Neural cell (in vitro differentiated cells): Measurements from ENCODE around the gene SPEM3. TPM values are rescaled to one million over a fixed set of nuclear protein-coding genes. Genes with fewer than 3 reads are reported as not detected.

ENCODE experiments used
- H2AFZ ChIP-seq: fragments of 200-600, 300-800 bp; sonication (generic), shearing (Covaris generic); 2 replicates; pipeline ENCODE4 v1.6.0; 2014; ENCODE audit warnings: low read depth, mild to moderate bottlenecking, antibody characterized with exemption, low read length, moderate library complexity
- H3F3A ChIP-seq: fragments of 200-600 bp; shearing (Covaris generic); 2 replicates; pipeline ENCODE4 v1.6.1; 2016; ENCODE audit warnings: mild to moderate bottlenecking, moderate library complexity, mixed read lengths, antibody characterized with exemption, low read length; ENCODE audit not compliant: insufficient read depth, poor library complexity, severe bottlenecking
- H3K27ac ChIP-seq: fragments of 200-600, 300-800 bp; sonication (generic), shearing (Covaris generic); 2 replicates; pipeline ENCODE4 v1.5.1; 2014; ENCODE audit warnings: mild to moderate bottlenecking, low read length, moderate library complexity
- H3K27me3 ChIP-seq: fragments of 300-800, 200-600 bp; sonication (generic), shearing (Covaris generic); 2 replicates; pipeline ENCODE4 v1.6.0; 2014; ENCODE audit warnings: mild to moderate bottlenecking, low read depth, low read length, moderate library complexity; ENCODE audit not compliant: insufficient read depth
- H3K36me3 ChIP-seq: fragments of 300-800, 200-600 bp; sonication (generic), shearing (Covaris generic); 2 replicates; pipeline ENCODE4 v1.5.1; 2014; ENCODE audit warnings: mild to moderate bottlenecking, antibody characterized with exemption, low read length, moderate library complexity; ENCODE audit not compliant: insufficient read depth
- H3K4me2 ChIP-seq: fragments of 300-800, 200-600 bp; sonication (generic), shearing (Covaris generic); 2 replicates; pipeline ENCODE4 v1.6.0; 2014; ENCODE audit warnings: mild to moderate bottlenecking, low read length
- H3K4me3 ChIP-seq: fragments of 300-800, 200-600 bp; sonication (generic), shearing (Covaris generic); 2 replicates; pipeline ENCODE4 v1.5.1; 2014; ENCODE audit warnings: mild to moderate bottlenecking, low read length, moderate library complexity
- H3K79me2 ChIP-seq: fragments of 200-600 bp; shearing (Covaris generic); replicated peaks from 2 replicates; pipeline ENCODE4 v1.6.0; 2014; ENCODE audit warnings: mild to moderate bottlenecking, low read length, moderate library complexity; ENCODE audit not compliant: insufficient read depth
- H3K9ac ChIP-seq: fragments of 300-800, 200-600 bp; sonication (generic), shearing (Covaris generic); 2 replicates; pipeline ENCODE4 v1.6.1; 2016; ENCODE audit warnings: mild to moderate bottlenecking, low read length, mixed read lengths
- H3K9me2 ChIP-seq: fragments of 200-600 bp; shearing (Covaris generic); 2 replicates; pipeline ENCODE4 v1.6.1; 2016; ENCODE audit warnings: mild to moderate bottlenecking, low read length, mixed read lengths; ENCODE audit not compliant: insufficient read depth
- H3K9me3 ChIP-seq: fragments of 200-600, 300-800 bp; sonication (generic), shearing (Covaris generic); 2 replicates; pipeline ENCODE4 v1.6.1; 2016; ENCODE audit warnings: mild to moderate bottlenecking, mixed run types, low read length, moderate library complexity, mixed read lengths
- H4K20me1 ChIP-seq: fragments of 200-600 bp; shearing (Covaris generic); 2 replicates; pipeline ENCODE4 v1.6.1; 2016; ENCODE audit warnings: mild to moderate bottlenecking, mixed run types; ENCODE audit not compliant: insufficient read depth
- EP300 ChIP-seq: fragments of 450-650 bp; conservative IDR thresholded peaks from 2 replicates; pipeline ENCODE4 v1.6.1; 2014; ENCODE audit warnings: antibody characterized with exemption, mild to moderate bottlenecking, moderate library complexity; ENCODE audit not compliant: poor library complexity, severe bottlenecking
- EZH2 ChIP-seq: fragments of 200-600, 300-800 bp; shearing (Covaris generic), sonication (generic); IDR thresholded peaks from 2 replicates; pipeline ENCODE4 v1.6.1; 2014; ENCODE audit warnings: antibody characterized with exemption, low read length, borderline replicate concordance, mild to moderate bottlenecking; ENCODE audit not compliant: insufficient read depth, poor library complexity, severe bottlenecking
- MXI1 ChIP-seq: fragments of 450-650 bp; conservative IDR thresholded peaks from 2 replicates; pipeline ENCODE4 v1.6.1; 2014; ENCODE audit warnings: antibody characterized with exemption, mild to moderate bottlenecking; ENCODE audit not compliant: poor library complexity, severe bottlenecking
- POLR2AphosphoS5 ChIP-seq: IDR thresholded peaks from 2 replicates; pipeline ENCODE4 v1.6.1; 2012
- RAD21 ChIP-seq: fragments of 450-650 bp; conservative IDR thresholded peaks from 2 replicates; pipeline ENCODE4 v1.6.1; 2014; ENCODE audit warnings: antibody characterized with exemption, mild to moderate bottlenecking, moderate library complexity
- REST ChIP-seq: IDR thresholded peaks from 2 replicates; pipeline ENCODE4 v1.6.1; 2012; ENCODE audit warnings: borderline replicate concordance
- SMC3 ChIP-seq: fragments of 450-650 bp; conservative IDR thresholded peaks from 2 replicates; pipeline ENCODE4 v1.6.1; 2014; ENCODE audit warnings: antibody characterized with exemption, mild to moderate bottlenecking, moderate library complexity; ENCODE audit not compliant: poor library complexity
- TAF1 ChIP-seq: IDR thresholded peaks from 2 replicates; pipeline ENCODE4 v1.6.1; 2012; ENCODE audit warnings: low read depth
- polyA plus RNA-seq: library from polyadenylated mRNA; depleted of rRNA; stranded (reverse); fragments of >200 nt; gene quantifications from 2 replicates; pipeline ENCODE4 v1.2.3, GENCODE V29; 2014
- TF ChIP-seq, protein P1 (sequence below): fragments of 450-650 bp; IDR thresholded peaks from 2 replicates; pipeline ENCODE4 v1.5.1; 2014; ENCODE audit warnings: antibody characterized with exemption, mild to moderate bottlenecking, moderate library complexity; ENCODE audit not compliant: poor library complexity, severe bottlenecking

The SPEM3 gene
- polyA plus RNA-seq, 1 donor from 2014 or later = not detected

DNA sequence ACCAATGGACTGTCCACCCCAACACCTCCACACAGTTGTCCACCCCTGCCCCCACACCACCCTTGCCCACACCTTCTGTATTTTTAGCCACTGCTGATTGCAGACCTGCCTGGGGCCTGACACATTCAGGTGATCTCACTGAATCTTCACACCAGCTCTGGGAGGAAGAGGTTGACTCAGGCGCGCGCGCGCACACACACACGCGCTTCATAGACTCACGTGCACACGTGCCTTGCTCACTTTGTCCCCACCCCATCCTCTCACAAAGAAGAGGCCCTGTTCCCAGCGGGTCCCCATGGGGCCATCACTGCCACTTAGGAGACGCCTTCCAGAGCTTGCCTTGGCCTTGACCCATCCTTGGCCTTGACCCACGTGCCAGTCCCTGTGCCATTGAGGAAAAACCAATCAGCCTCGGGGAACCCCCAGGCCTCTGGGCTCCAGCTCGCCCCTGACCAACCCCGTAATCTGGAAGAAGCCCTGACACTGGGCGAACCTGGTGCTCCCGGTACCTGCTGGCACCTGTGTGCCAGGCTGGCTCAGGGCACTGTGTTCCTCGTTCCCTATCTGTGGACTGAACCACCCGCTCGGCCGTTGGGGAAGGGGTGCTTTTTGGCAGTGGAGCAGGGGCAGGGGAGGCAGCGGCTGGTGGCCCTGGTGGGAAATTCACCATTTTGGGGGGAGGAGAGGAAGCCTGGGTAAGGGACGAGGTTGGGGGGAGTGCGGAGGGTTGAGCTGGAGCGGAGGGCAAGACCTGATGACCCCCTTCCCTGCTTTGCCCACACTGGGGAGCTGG lies 17.8 kb upstream of the SPEM3 start:
- no peak overlapping the region for H2AFZ ChIP-seq
- peaks cover 20% of the 10 kb centered on the region for H3K79me2 ChIP-seq
- H3K27ac ChIP-seq = no peak overlapping the region
- no peak overlapping the region for H3K9ac ChIP-seq
- peaks cover 2% of the 10 kb centered on the region for H4K20me1 ChIP-seq
- TF ChIP-seq RAD21 (no peak), REST (no peak), SMC3 (no peak)
- H3K9me3 ChIP-seq = no peaks in the 10 kb centered on the region
- H3K36me3 ChIP-seq = no peaks in the 10 kb centered on the region
- H3K9me2 ChIP-seq = no peaks in the 10 kb centered on the region
- no peak overlapping the region for H3K4me3 ChIP-seq
- no peaks in the 10 kb centered on the region for H3K27me3 ChIP-seq
- H3K4me2 ChIP-seq = no peak overlapping the region
- no peaks in the 10 kb centered on the region for H3F3A ChIP-seq

DNA sequence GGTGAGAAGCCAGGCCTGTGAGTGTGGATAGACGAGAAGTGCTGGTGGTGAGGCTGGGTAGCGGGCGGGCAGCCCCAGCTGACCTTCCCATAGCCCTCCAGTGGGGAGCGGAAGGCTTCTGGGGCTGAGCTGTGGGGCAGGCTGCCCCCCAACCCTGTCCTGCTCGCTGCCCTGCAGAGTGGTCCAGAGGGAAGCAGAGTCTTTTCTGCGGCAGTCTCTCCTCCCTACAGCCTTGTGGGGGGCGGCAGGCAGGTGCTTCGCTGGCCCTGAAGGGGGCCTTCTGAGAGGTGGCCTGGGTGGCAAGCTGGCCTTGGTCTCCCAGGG lies 17.3 kb upstream of the SPEM3 start:
- no peak overlapping the region for H2AFZ ChIP-seq
- TF ChIP-seq TAF1 (no peak), EP300 (no peak), MXI1 (no peak), POLR2AphosphoS5 (no peak), RAD21 (no peak), SMC3 (no peak), EZH2 (no peak), REST (no peak)
- TF ChIP-seq, protein P1, sequence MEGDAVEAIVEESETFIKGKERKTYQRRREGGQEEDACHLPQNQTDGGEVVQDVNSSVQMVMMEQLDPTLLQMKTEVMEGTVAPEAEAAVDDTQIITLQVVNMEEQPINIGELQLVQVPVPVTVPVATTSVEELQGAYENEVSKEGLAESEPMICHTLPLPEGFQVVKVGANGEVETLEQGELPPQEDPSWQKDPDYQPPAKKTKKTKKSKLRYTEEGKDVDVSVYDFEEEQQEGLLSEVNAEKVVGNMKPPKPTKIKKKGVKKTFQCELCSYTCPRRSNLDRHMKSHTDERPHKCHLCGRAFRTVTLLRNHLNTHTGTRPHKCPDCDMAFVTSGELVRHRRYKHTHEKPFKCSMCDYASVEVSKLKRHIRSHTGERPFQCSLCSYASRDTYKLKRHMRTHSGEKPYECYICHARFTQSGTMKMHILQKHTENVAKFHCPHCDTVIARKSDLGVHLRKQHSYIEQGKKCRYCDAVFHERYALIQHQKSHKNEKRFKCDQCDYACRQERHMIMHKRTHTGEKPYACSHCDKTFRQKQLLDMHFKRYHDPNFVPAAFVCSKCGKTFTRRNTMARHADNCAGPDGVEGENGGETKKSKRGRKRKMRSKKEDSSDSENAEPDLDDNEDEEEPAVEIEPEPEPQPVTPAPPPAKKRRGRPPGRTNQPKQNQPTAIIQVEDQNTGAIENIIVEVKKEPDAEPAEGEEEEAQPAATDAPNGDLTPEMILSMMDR = no peak
- no peak overlapping the region for H3K9ac ChIP-seq
- H3K9me2 ChIP-seq = no peaks in the 10 kb centered on the region
- no peaks in the 10 kb centered on the region for H3K9me3 ChIP-seq
- no peak overlapping the region for H3K27ac ChIP-seq
- H3K4me3 ChIP-seq = no peak overlapping the region
- no peaks in the 10 kb centered on the region for H3K27me3 ChIP-seq
- H4K20me1 ChIP-seq = peaks cover 6% of the 10 kb centered on the region
- H3K4me2 ChIP-seq = no peak overlapping the region
- no peaks in the 10 kb centered on the region for H3K36me3 ChIP-seq
- peaks cover 14% of the 10 kb centered on the region for H3K79me2 ChIP-seq
- H3F3A ChIP-seq = no peaks in the 10 kb centered on the region
